ENCODE measurements around the gene ZBTB2. TPM values are rescaled to one million over a fixed set of nuclear protein-coding genes. Genes with fewer than 3 reads are reported as not detected.

The ZBTB2 gene
- total and polyA plus RNA-seq, 5 donors: 4.6 to 7.0 (median 6.3) TPM

Other genes with a start within 250 kb of the ZBTB2 start
- gene AKAP12, start 151.6 kb downstream of the ZBTB2 start, total RNA-seq: 10 to 100 TPM; 27.3 to 48.6 (median 29.0) TPM
- gene AKAP12, start 151.6 kb downstream of the ZBTB2 start, polyA plus RNA-seq: 14.0 TPM
- 10 to 100 TPM; 10.9 to 15.2 (median 11.7) TPM for gene RMND1, start 60.6 kb upstream of the ZBTB2 start, total RNA-seq
- gene RMND1, start 60.6 kb upstream of the ZBTB2 start, polyA plus RNA-seq: 13.0 TPM
- 1 to 10 TPM; 1.4 TPM for gene CCDC170, start 102.5 kb upstream of the ZBTB2 start, total RNA-seq
- gene CCDC170, start 102.5 kb upstream of the ZBTB2 start, polyA plus RNA-seq: 0.66 TPM